Effector CD8-positive, alpha-beta T cell (primary cell): Measurements from ENCODE around the gene CPT1B.
A peak's percentile ranks its signal among the peaks of the same experiment; 100 is the strongest.
"Not testable (repeated sequence)": the region's sequence is repeated elsewhere in the genome, so short reads cannot be mapped to it uniquely, and the experiment has no call there.

Source experiments
- DNase-seq: peaks from one replicate; lab custom pipeline; 2025; lab: John Stamatoyannopoulos, UW

CPT1B gene

GRCh38 chr22:50545522-50546325 lies 32.5 kb downstream of the CPT1B start, which contains the start of gene KLHDC7B:
KLHDC7B (plus strand) TSS chr22:50545899; CDS start chr22:50546244, 345 bp downstream.
- DNase-seq, result no peak

GRCh38 chr22:50544746-50545253 lies 33.4 kb downstream of the CPT1B start:
- DNase-seq, result no peak

GRCh38 chr22:50544078-50544745 lies 34.0 kb downstream of the CPT1B start:
- peak; percentile 57 for DNase-seq

GRCh38 chr22:50542416-50542927 lies 35.8 kb downstream of the CPT1B start:
- no peak for DNase-seq

GRCh38 chr22:50541667-50542026 lies 36.6 kb downstream of the CPT1B start:
- not testable (repeated sequence) for DNase-seq

GRCh38 chr22:50540381-50540780 lies 37.8 kb downstream of the CPT1B start:
- DNase-seq, result no peak

GRCh38 chr22:50537765-50538164 lies 40.5 kb downstream of the CPT1B start:
- DNase-seq, result no peak

GRCh38 chr22:50536226-50536625 lies 42.0 kb downstream of the CPT1B start:
- no peak for DNase-seq

- DNase-seq, result no peak
These were observed 43.1 kb downstream of the CPT1B start for GRCh38 chr22:50535113-50535512.

- DNase-seq, result not testable (repeated sequence)
These were observed 44.1 kb downstream of the CPT1B start for GRCh38 chr22:50533856-50534711.

GRCh38 chr22:50532824-50533796 lies 45.1 kb downstream of the CPT1B start:
- no peak for DNase-seq

GRCh38 chr22:50531962-50532674 lies 46.1 kb downstream of the CPT1B start:
- no peak for DNase-seq

- DNase-seq, result no peak
These were observed 46.7 kb downstream of the CPT1B start for GRCh38 chr22:50531546-50531961.

GRCh38 chr22:50530877-50531545 lies 47.2 kb downstream of the CPT1B start:
- no peak for DNase-seq

- DNase-seq, result no peak
These were observed 47.7 kb downstream of the CPT1B start for GRCh38 chr22:50530580-50530876.

- no peak for DNase-seq
These were observed 48.2 kb downstream of the CPT1B start, which contains the start of gene TYMP for GRCh38 chr22:50529897-50530579. TYMP (minus strand) TSS chr22:50530012; CDS start chr22:50529709, 303 bp downstream.

GRCh38 chr22:50529416-50529896 lies 48.8 kb downstream of the CPT1B start:
- DNase-seq, result no peak

GRCh38 chr22:50528682-50529415 lies 49.4 kb downstream of the CPT1B start:
- DNase-seq, result no peak
